ENCODE data around the gene TRMT112.

GRCh38 chr11:64340671-64341335, 23.4 kb upstream of the TRMT112 start:
- TF ChIP-seq POLR2A (IDR thresholded peaks at IDR 0.05; ENCODE audit: low read depth) (no peak), CTCF (IDR thresholded peaks at IDR 0.05) (no peak)

All from esophagus muscularis mucosa (tissue), 3 donors.